HepG2 (cell line): ENCODE results near the gene RHOT2. TPM values are rescaled to one million over a fixed set of nuclear protein-coding genes. Genes with fewer than 3 reads are reported as not detected.

Experiments
- CC2D1A ChIP-seq: sonication (generic); formaldehyde crosslinking; IDR thresholded peaks from 2 replicates; pipeline ENCODE4 v1.8.1; 2023; ENCODE audit warnings: mild to moderate bottlenecking, missing genetic modification reagents
- EZH2 ChIP-seq: conservative IDR thresholded peaks from 2 replicates; pipeline ENCODE4 v1.6.1; 2012; ENCODE audit warnings: mild to moderate bottlenecking, low read depth, low read length, moderate library complexity
- KDM1A ChIP-seq: IDR thresholded peaks from 2 replicates; pipeline ENCODE4 v1.6.1; 2016; ENCODE audit warnings: missing compliant biosample characterization
- KDM2A ChIP-seq: sonication (generic); formaldehyde crosslinking; IDR thresholded peaks from 2 replicates; pipeline ENCODE4 v1.4.0; 2020; ENCODE audit warnings: low read depth, missing genetic modification reagents, borderline replicate concordance
- MZF1 ChIP-seq: sonication (generic); formaldehyde crosslinking; IDR thresholded peaks from 2 replicates; pipeline ENCODE4 v1.8.1; 2023; ENCODE audit warnings: mild to moderate bottlenecking, missing genetic modification reagents, borderline replicate concordance
- PHB2 ChIP-seq: fragments of 450-650 bp; IDR thresholded peaks from 2 replicates; pipeline ENCODE4 v1.6.1; 2018; ENCODE audit not compliant: partially characterized antibody
- SNAI1 ChIP-seq: sonication (generic); formaldehyde crosslinking; IDR thresholded peaks from 2 replicates; pipeline ENCODE4 v1.5.0; 2020; ENCODE audit warnings: mild to moderate bottlenecking, missing genetic modification reagents, borderline replicate concordance
- SP4 ChIP-seq: sonication (generic); formaldehyde crosslinking; IDR thresholded peaks from 2 replicates; pipeline ENCODE4 v1.8.1; 2023; ENCODE audit warnings: mild to moderate bottlenecking, missing genetic modification reagents
- TCF7 ChIP-seq: sonication (generic); IDR thresholded peaks from 2 replicates; pipeline ENCODE4 v1.6.1; 2016; ENCODE audit warnings: antibody characterized with exemption, low read depth
- ZBTB7B ChIP-seq: sonication (generic); formaldehyde crosslinking; IDR thresholded peaks from 2 replicates; pipeline ENCODE4 v1.4.0; 2020; ENCODE audit warnings: missing genetic modification reagents
- ZFP90 ChIP-seq: sonication (generic); formaldehyde crosslinking; IDR thresholded peaks from 2 replicates; pipeline ENCODE4 v1.8.0; 2022; ENCODE audit warnings: missing genetic modification reagents, mild to moderate bottlenecking, inconsistent platforms, borderline replicate concordance
- ZNF20 ChIP-seq: sonication (generic); formaldehyde crosslinking; IDR thresholded peaks from 2 replicates; pipeline ENCODE4 v1.4.0; 2020; ENCODE audit warnings: mild to moderate bottlenecking, moderate library complexity, missing genetic modification reagents
- ZNF296 ChIP-seq: sonication (generic); formaldehyde crosslinking; conservative IDR thresholded peaks from 2 replicates; pipeline ENCODE4 v1.5.0; 2020; ENCODE audit warnings: mild to moderate bottlenecking, missing genetic modification reagents
- ZNF577 ChIP-seq: sonication (generic); formaldehyde crosslinking; IDR thresholded peaks from 2 replicates; pipeline ENCODE4 v1.4.0; 2020; ENCODE audit warnings: mild to moderate bottlenecking, low read depth, missing genetic modification reagents, borderline replicate concordance
- polyA plus RNA-seq, 8 experiments: library from polyadenylated mRNA; depleted of rRNA in 3 of 8; stranded (reverse) in 7 of 8; unstranded in 1 of 8; fragments of >200 nt; fragmentation: Illumina TruSeq in 4 of 8; extraction: Trizol in 4 of 8; gene quantifications; 2 replicates each; pipeline versions ENCODE4 v1.2.1 to v1.2.3, GENCODE V29; 2011 to 2016; ENCODE audit warnings: low read depth in 4 of 8, missing spikeins in 1 of 8, mixed read lengths in 1 of 8; ENCODE audit not compliant: insufficient read depth in 1 of 8
- total RNA-seq, 5 experiments: library from RNA; depleted of rRNA; stranded (reverse); fragments of >200 nt; fragmentation: Illumina TruSeq; extraction: Trizol; gene quantifications; 2 replicates each; pipeline ENCODE4 v1.2.3, GENCODE V29; 2016; ENCODE audit warnings: low read depth in 1 of 5
- TF ChIP-seq, protein P1 (sequence below): fragments of 450-650 bp; IDR thresholded peaks from 2 replicates; pipeline ENCODE4 v1.6.1; 2017
- TF ChIP-seq, protein P2 (sequence below): IDR thresholded peaks from 2 replicates; pipeline ENCODE4 v1.6.1; 2016; ENCODE audit warnings: low read depth, control low read depth
- TF ChIP-seq, protein P3 (sequence below): sonication (generic); formaldehyde crosslinking; IDR thresholded peaks from 2 replicates; pipeline ENCODE4 v1.4.0; 2020; ENCODE audit warnings: missing genetic modification reagents, borderline replicate concordance
- TF ChIP-seq, protein P4 (sequence below): sonication (generic); formaldehyde crosslinking; IDR thresholded peaks from 2 replicates; pipeline ENCODE4 v1.9.0; 2022; ENCODE audit warnings: low read depth, missing genetic modification reagents
- TF ChIP-seq, protein P5 (sequence below): sonication (generic); formaldehyde crosslinking; IDR thresholded peaks from 2 replicates; pipeline ENCODE4 v1.5.1; 2020; ENCODE audit warnings: mild to moderate bottlenecking, missing genetic modification reagents, moderate library complexity

The RHOT2 gene
- total and polyA plus RNA-seq, 2 of the 13 experiments (the other 11 are each of a cell fraction or from before 2014, with no cell fraction given): 63.6 to 76.9 TPM

DNA sequence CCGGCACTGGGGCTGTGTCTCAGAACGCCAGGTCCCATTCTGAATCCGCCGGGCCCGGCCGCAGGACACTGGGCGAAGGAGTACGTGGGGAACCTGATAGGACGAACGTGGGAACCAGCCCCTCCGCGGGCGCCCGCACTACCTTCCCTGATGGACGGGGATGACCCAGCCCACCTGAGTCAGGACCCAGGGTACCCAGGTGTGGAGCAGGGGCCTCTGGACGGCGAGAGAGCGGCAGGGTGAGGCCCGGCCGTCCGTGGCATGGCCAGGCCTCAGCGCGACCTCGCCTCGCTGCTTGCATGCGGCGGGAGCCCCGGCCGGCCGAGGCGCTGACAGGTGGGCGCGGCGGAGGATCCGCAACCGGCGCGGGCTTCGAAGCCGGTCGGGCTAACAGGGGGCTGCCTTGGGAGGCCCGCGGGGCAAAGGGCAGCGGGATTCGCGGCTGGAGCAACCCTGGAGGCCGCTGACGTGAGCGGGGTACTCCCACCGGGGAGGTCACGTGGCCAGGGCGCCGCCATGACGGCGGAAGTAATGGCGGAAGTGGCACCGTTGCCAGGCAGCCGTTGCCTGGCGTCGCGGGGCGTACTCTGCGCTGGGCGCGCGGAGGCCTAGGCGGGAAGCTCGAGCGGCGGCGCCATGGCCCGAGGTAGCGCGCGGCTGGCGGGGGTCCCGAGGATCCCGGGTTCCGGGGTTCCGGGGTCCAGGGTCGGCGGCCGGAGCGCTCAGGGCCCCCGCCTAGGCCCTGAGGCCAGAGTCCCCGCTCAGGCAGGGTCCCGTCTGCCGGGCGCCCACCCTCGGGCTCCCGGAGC is 18.9 kb upstream of the RHOT2 start, which contains the start of gene WDR90 (continued):
- TF ChIP-seq SP4 (CRISPR knock-in tag): peak; percentile 67; the same call in 1 of the 2 replicates
- TF ChIP-seq, protein P1, sequence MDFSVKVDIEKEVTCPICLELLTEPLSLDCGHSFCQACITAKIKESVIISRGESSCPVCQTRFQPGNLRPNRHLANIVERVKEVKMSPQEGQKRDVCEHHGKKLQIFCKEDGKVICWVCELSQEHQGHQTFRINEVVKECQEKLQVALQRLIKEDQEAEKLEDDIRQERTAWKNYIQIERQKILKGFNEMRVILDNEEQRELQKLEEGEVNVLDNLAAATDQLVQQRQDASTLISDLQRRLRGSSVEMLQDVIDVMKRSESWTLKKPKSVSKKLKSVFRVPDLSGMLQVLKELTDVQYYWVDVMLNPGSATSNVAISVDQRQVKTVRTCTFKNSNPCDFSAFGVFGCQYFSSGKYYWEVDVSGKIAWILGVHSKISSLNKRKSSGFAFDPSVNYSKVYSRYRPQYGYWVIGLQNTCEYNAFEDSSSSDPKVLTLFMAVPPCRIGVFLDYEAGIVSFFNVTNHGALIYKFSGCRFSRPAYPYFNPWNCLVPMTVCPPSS: no peak
- TF ChIP-seq, protein P2, sequence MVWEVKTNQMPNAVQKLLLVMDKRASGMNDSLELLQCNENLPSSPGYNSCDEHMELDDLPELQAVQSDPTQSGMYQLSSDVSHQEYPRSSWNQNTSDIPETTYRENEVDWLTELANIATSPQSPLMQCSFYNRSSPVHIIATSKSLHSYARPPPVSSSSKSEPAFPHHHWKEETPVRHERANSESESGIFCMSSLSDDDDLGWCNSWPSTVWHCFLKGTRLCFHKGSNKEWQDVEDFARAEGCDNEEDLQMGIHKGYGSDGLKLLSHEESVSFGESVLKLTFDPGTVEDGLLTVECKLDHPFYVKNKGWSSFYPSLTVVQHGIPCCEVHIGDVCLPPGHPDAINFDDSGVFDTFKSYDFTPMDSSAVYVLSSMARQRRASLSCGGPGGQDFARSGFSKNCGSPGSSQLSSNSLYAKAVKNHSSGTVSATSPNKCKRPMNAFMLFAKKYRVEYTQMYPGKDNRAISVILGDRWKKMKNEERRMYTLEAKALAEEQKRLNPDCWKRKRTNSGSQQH (CRISPR knock-in tag): peak; percentile 93
- TF ChIP-seq, protein P3, sequence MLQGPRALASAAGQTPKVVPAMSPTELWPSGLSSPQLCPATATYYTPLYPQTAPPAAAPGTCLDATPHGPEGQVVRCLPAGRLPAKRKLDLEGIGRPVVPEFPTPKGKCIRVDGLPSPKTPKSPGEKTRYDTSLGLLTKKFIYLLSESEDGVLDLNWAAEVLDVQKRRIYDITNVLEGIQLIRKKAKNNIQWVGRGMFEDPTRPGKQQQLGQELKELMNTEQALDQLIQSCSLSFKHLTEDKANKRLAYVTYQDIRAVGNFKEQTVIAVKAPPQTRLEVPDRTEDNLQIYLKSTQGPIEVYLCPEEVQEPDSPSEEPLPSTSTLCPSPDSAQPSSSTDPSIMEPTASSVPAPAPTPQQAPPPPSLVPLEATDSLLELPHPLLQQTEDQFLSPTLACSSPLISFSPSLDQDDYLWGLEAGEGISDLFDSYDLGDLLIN (CRISPR knock-in tag): peak; percentile 19; the same call in 1 of the 2 replicates
- TF ChIP-seq KDM2A (CRISPR knock-in tag): peak; percentile 98
- TF ChIP-seq MZF1 (CRISPR knock-in tag): no peak
- no peak for TF ChIP-seq ZNF577
- TF ChIP-seq CC2D1A (CRISPR knock-in tag): no peak
- peak; percentile 63; the same call in 1 of the 2 replicates for TF ChIP-seq ZFP90
- TF ChIP-seq, protein P4, sequence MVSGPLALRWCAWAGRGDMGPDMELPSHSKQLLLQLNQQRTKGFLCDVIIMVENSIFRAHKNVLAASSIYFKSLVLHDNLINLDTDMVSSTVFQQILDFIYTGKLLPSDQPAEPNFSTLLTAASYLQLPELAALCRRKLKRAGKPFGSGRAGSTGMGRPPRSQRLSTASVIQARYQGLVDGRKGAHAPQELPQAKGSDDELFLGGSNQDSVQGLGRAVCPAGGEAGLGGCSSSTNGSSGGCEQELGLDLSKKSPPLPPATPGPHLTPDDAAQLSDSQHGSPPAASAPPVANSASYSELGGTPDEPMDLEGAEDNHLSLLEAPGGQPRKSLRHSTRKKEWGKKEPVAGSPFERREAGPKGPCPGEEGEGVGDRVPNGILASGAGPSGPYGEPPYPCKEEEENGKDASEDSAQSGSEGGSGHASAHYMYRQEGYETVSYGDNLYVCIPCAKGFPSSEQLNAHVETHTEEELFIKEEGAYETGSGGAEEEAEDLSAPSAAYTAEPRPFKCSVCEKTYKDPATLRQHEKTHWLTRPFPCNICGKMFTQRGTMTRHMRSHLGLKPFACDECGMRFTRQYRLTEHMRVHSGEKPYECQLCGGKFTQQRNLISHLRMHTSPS (CRISPR knock-in tag): peak; percentile 46; the same call in 1 of the 2 replicates
- no peak for TF ChIP-seq TCF7
- TF ChIP-seq KDM1A (CRISPR knock-in tag): no peak
- no peak for TF ChIP-seq ZNF20 (CRISPR knock-in tag)
- TF ChIP-seq ZNF296 (CRISPR knock-in tag): no peak
- no peak for TF ChIP-seq PHB2
- no peak for TF ChIP-seq SNAI1
- no peak for TF ChIP-seq EZH2
- TF ChIP-seq, protein P5, sequence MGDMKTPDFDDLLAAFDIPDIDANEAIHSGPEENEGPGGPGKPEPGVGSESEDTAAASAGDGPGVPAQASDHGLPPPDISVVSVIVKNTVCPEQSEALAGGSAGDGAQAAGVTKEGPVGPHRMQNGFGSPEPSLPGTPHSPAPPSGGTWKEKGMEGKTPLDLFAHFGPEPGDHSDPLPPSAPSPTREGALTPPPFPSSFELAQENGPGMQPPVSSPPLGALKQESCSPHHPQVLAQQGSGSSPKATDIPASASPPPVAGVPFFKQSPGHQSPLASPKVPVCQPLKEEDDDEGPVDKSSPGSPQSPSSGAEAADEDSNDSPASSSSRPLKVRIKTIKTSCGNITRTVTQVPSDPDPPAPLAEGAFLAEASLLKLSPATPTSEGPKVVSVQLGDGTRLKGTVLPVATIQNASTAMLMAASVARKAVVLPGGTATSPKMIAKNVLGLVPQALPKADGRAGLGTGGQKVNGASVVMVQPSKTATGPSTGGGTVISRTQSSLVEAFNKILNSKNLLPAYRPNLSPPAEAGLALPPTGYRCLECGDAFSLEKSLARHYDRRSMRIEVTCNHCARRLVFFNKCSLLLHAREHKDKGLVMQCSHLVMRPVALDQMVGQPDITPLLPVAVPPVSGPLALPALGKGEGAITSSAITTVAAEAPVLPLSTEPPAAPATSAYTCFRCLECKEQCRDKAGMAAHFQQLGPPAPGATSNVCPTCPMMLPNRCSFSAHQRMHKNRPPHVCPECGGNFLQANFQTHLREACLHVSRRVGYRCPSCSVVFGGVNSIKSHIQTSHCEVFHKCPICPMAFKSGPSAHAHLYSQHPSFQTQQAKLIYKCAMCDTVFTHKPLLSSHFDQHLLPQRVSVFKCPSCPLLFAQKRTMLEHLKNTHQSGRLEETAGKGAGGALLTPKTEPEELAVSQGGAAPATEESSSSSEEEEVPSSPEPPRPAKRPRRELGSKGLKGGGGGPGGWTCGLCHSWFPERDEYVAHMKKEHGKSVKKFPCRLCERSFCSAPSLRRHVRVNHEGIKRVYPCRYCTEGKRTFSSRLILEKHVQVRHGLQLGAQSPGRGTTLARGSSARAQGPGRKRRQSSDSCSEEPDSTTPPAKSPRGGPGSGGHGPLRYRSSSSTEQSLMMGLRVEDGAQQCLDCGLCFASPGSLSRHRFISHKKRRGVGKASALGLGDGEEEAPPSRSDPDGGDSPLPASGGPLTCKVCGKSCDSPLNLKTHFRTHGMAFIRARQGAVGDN: peak; percentile 98
- peak; percentile 91 for TF ChIP-seq ZBTB7B (CRISPR knock-in tag)
